Karpas-422 (cell line): ENCODE results near the gene CHRD. TPM values are rescaled to one million over a fixed set of nuclear protein-coding genes. Genes with fewer than 3 reads are reported as not detected.

ENCODE experiments used
- DNase-seq: peaks from one replicate; pipeline ENCODE4 v3.0.0-alpha.2; 2015
- H2AFZ ChIP-seq: fragments of 200-600 bp; sonication (generic); 2 replicates; pipeline ENCODE4 v1.6.1; 2014; ENCODE audit warnings: antibody characterized with exemption, low read length, mixed read lengths
- H3K27ac ChIP-seq: fragments of 200-600 bp; sonication (generic); 2 replicates; pipeline ENCODE4 v1.5.1; 2014; ENCODE audit warnings: mild to moderate bottlenecking, low read length, moderate library complexity
- H3K27me3 ChIP-seq: fragments of 200-600 bp; sonication (generic); 2 replicates; pipeline ENCODE4 v1.6.1; 2014; ENCODE audit warnings: low read length, mixed read lengths
- H3K36me3 ChIP-seq: fragments of 200-600 bp; sonication (generic); 2 replicates; pipeline ENCODE4 v1.6.1; 2014; ENCODE audit warnings: low read length, mixed read lengths; ENCODE audit not compliant: insufficient read depth
- H3K4me1 ChIP-seq: fragments of 200-600 bp; sonication (generic); 2 replicates; pipeline ENCODE4 v1.6.1; 2014; ENCODE audit warnings: mild to moderate bottlenecking, low read length, mixed read lengths
- H3K4me2 ChIP-seq: fragments of 200-600 bp; sonication (generic); 2 replicates; pipeline ENCODE4 v1.6.1; 2014; ENCODE audit warnings: low read length, low read depth, mild to moderate bottlenecking; ENCODE audit not compliant: poor library complexity, severe bottlenecking
- H3K4me3 ChIP-seq: fragments of 200-600 bp; sonication (generic); 2 replicates; pipeline ENCODE4 v1.5.1; 2014; ENCODE audit warnings: mild to moderate bottlenecking, antibody characterized with exemption, low read length, mixed read lengths
- H3K79me2 ChIP-seq: fragments of 200-600 bp; sonication (generic); 2 replicates; pipeline ENCODE4 v1.6.1; 2014; ENCODE audit warnings: mild to moderate bottlenecking, low read length, mixed read lengths
- H3K9ac ChIP-seq: fragments of 200-600 bp; sonication (generic); 2 replicates; pipeline ENCODE4 v1.6.0; 2014; ENCODE audit warnings: low read length
- H3K9me2 ChIP-seq: fragments of 200-600 bp; sonication (generic), shearing (Covaris generic); replicated peaks from 2 replicates; pipeline ENCODE4 v1.6.0; 2014; ENCODE audit warnings: mild to moderate bottlenecking, low read length, moderate library complexity; ENCODE audit not compliant: insufficient read depth
- H3K9me3 ChIP-seq: fragments of 300-700, 200-600 bp; sonication (generic); 2 replicates; pipeline ENCODE4 v1.6.1; 2014; ENCODE audit warnings: low read length, mixed read lengths
- H4K20me1 ChIP-seq: fragments of 200-600 bp; sonication (generic); 2 replicates; pipeline ENCODE4 v1.6.1; 2014; ENCODE audit warnings: mild to moderate bottlenecking, antibody characterized with exemption, low read length, low read depth; ENCODE audit not compliant: insufficient read depth
- total RNA-seq: library from RNA; depleted of rRNA; stranded (reverse); fragments of >200 nt; shearing (Covaris generic); gene quantifications from 2 replicates; pipeline ENCODE4 v1.2.3, GENCODE V29; 2014; ENCODE audit warnings: low replicate concordance

The CHRD gene
- total RNA-seq, 1 experiment from 2014 or later, result 17.7 TPM

GRCh38 chr3:184351511-184352148 lies 28.2 kb upstream of the CHRD start:
- no peaks in the 10 kb centered on the region for H3K36me3 ChIP-seq
- H4K20me1 ChIP-seq, result no peaks in the 10 kb centered on the region
- no peak overlapping the region for H3K4me2 ChIP-seq
- no peaks in the 10 kb centered on the region for H3K79me2 ChIP-seq
- H3K9me3 ChIP-seq, result no peaks in the 10 kb centered on the region
- H2AFZ ChIP-seq, result no peak overlapping the region
- no peaks in the 10 kb centered on the region for H3K27me3 ChIP-seq
- no peak overlapping the region for H3K9ac ChIP-seq
- H3K27ac ChIP-seq, result no peak overlapping the region
- H3K4me3 ChIP-seq, result no peak overlapping the region
- DNase-seq, result no peak
- H3K4me1 ChIP-seq, result no peaks in the 10 kb centered on the region
- no peaks in the 10 kb centered on the region for H3K9me2 ChIP-seq

GRCh38 chr3:184352149-184352785 lies 27.6 kb upstream of the CHRD start:
- Histone ChIP-seq H3K4me3 (no peak overlapping the region), H4K20me1 (no peaks in the 10 kb centered on the region), H3K9ac (no peak overlapping the region), H3K4me1 (no peaks in the 10 kb centered on the region), H3K27me3 (no peaks in the 10 kb centered on the region), H3K9me3 (no peaks in the 10 kb centered on the region), H2AFZ (no peak overlapping the region), H3K4me2 (no peak overlapping the region), H3K27ac (no peak overlapping the region), H3K9me2 (no peaks in the 10 kb centered on the region), H3K36me3 (no peaks in the 10 kb centered on the region), H3K79me2 (no peaks in the 10 kb centered on the region)
- DNase-seq, result no peak

- Histone ChIP-seq H3K4me3 (no peak overlapping the region), H3K4me2 (no peak overlapping the region), H3K9me3 (no peaks in the 10 kb centered on the region), H3K9me2 (no peaks in the 10 kb centered on the region), H3K36me3 (no peaks in the 10 kb centered on the region), H3K79me2 (no peaks in the 10 kb centered on the region), H3K27me3 (no peaks in the 10 kb centered on the region), H2AFZ (no peak overlapping the region), H4K20me1 (no peaks in the 10 kb centered on the region), H3K27ac (no peak overlapping the region), H3K9ac (no peak overlapping the region), H3K4me1 (no peaks in the 10 kb centered on the region)
- DNase-seq, result no peak
Observed at GRCh38 chr3:184352897-184353545, 26.8 kb upstream of the CHRD start.

- DNase-seq, result no peak
- H4K20me1 ChIP-seq, result no peaks in the 10 kb centered on the region
Observed at GRCh38 chr3:184353546-184353941, 26.3 kb upstream of the CHRD start.

GRCh38 chr3:184354121-184354728 lies 25.6 kb upstream of the CHRD start:
- Histone ChIP-seq H3K4me3 (no peak overlapping the region), H3K9me3 (no peaks in the 10 kb centered on the region), H3K27ac (no peak overlapping the region), H3K9me2 (no peaks in the 10 kb centered on the region), H4K20me1 (no peaks in the 10 kb centered on the region), H3K79me2 (no peaks in the 10 kb centered on the region), H3K36me3 (no peaks in the 10 kb centered on the region), H3K4me1 (no peaks in the 10 kb centered on the region), H3K4me2 (no peak overlapping the region), H3K27me3 (no peaks in the 10 kb centered on the region), H3K9ac (no peak overlapping the region; the same call in 1 of the 2 replicates), H2AFZ (no peak overlapping the region)
- DNase-seq, result peak; percentile 89

More at GRCh38 chr3:184353546-184353941, 26.3 kb upstream of the CHRD start:
- no peaks in the 10 kb centered on the region for H3K4me1 ChIP-seq
- no peaks in the 10 kb centered on the region for H3K9me3 ChIP-seq
- H3K9ac ChIP-seq, result no peak overlapping the region
- H3K4me2 ChIP-seq, result no peak overlapping the region
- H3K27me3 ChIP-seq, result no peaks in the 10 kb centered on the region
- H3K27ac ChIP-seq, result no peak overlapping the region
- no peaks in the 10 kb centered on the region for H3K9me2 ChIP-seq
- H3K79me2 ChIP-seq, result no peaks in the 10 kb centered on the region
- no peak overlapping the region for H2AFZ ChIP-seq
- no peak overlapping the region for H3K4me3 ChIP-seq
- H3K36me3 ChIP-seq, result no peaks in the 10 kb centered on the region

GRCh38 chr3:184354754-184355153 lies 25.1 kb upstream of the CHRD start:
- no peaks in the 10 kb centered on the region for H3K9me2 ChIP-seq
- no peaks in the 10 kb centered on the region for H3K27me3 ChIP-seq
- H3K4me1 ChIP-seq, result no peaks in the 10 kb centered on the region
- H3K79me2 ChIP-seq, result no peaks in the 10 kb centered on the region
- no peak overlapping the region for H3K4me2 ChIP-seq
- no peak overlapping the region for H2AFZ ChIP-seq
- H3K9me3 ChIP-seq, result no peaks in the 10 kb centered on the region
- H3K36me3 ChIP-seq, result no peaks in the 10 kb centered on the region
- DNase-seq, result peak; percentile 46
- H4K20me1 ChIP-seq, result no peaks in the 10 kb centered on the region
- no peak overlapping the region for H3K27ac ChIP-seq
- H3K9ac ChIP-seq, result no peak overlapping the region; the same call in 1 of the 2 replicates
- no peak overlapping the region for H3K4me3 ChIP-seq

GRCh38 chr3:184355261-184356040 lies 24.4 kb upstream of the CHRD start:
- no peaks in the 10 kb centered on the region for H3K9me2 ChIP-seq
- H3K4me2 ChIP-seq, result no peak overlapping the region
- DNase-seq, result peak; percentile 39
- no peaks in the 10 kb centered on the region for H4K20me1 ChIP-seq
- H3K79me2 ChIP-seq, result no peaks in the 10 kb centered on the region
- no peaks in the 10 kb centered on the region for H3K27me3 ChIP-seq
- no peak overlapping the region for H3K9ac ChIP-seq
- no peak overlapping the region for H2AFZ ChIP-seq
- H3K27ac ChIP-seq, result no peak overlapping the region
- no peaks in the 10 kb centered on the region for H3K36me3 ChIP-seq
- H3K9me3 ChIP-seq, result no peaks in the 10 kb centered on the region
- peaks cover 5% of the 10 kb centered on the region for H3K4me1 ChIP-seq
- no peak overlapping the region for H3K4me3 ChIP-seq
